ENCODE measurements around the gene DMPK.
"Not testable (repeated sequence)": the region's sequence is repeated elsewhere in the genome, so short reads cannot be mapped to it uniquely, and the experiment has no call there.

Gene DMPK

GRCh38 chr19:45814851-45815480, 32.7 kb upstream of the DMPK start, which contains the start of gene RSPH6A:
TSS of gene RSPH6A (minus strand) at chr19:45815308. CDS start at chr19:45815176, 132 bp downstream.
- DNase-seq: no peak

DNA sequence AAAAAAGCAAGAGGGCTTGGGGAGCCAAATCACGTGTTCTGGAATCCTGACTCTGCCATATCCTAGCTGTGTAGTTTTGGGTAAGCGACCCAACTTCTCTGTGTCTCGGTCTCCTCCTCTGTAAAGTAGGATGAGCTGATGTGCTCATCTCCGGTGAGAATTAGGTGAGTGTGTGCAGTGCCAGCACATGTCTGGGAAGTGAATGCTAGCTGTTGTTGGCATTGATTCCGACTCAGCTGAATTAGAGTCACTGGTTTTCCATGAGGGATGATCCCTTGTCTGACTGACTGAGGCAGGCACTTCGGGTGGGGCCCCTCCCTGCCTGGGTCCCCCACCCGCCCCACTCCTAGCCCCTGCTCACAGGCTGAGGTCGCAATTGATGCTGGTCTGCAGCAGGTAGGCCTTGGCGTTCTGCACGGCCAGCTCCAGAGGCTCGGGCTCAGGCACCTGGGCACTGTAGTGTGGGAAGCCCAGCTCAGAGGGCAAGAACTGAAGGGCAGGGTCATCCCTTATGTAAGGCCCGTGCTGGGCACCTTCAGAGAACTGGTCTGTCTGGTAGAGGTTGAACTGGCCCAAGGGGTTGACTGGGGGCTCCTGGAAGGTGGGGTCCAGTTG, 32.0 kb upstream of the DMPK start:
- no peak for DNase-seq

DNA sequence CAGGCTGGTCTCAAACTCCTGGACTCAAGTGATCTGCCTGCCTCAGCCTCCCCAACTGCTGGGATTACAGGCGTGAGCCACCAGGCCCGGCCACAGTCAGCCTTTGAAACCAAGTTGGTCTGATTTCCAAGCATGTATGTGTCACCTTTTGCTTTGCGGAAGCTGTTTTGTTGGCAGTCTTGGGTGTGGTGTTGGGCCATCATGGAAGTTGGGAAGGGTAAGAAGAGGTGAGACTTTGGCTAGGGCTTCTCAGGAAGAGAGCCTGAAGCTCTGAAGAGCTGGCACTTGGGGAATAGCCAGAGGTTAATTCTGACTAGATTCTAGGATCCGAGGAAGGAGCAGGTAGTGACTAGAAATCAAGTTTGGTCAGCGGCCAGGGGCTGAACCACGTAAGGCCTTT, 30.0 kb upstream of the DMPK start:
- no peak for DNase-seq

GRCh38 chr19:45809643-45810159, 27.4 kb upstream of the DMPK start:
- peak; percentile 68 for DNase-seq

GRCh38 chr19:45805719-45806118, 23.4 kb upstream of the DMPK start:
- DNase-seq: no peak

GRCh38 chr19:45804959-45805230, 22.6 kb upstream of the DMPK start:
- DNase-seq: no peak

DNA sequence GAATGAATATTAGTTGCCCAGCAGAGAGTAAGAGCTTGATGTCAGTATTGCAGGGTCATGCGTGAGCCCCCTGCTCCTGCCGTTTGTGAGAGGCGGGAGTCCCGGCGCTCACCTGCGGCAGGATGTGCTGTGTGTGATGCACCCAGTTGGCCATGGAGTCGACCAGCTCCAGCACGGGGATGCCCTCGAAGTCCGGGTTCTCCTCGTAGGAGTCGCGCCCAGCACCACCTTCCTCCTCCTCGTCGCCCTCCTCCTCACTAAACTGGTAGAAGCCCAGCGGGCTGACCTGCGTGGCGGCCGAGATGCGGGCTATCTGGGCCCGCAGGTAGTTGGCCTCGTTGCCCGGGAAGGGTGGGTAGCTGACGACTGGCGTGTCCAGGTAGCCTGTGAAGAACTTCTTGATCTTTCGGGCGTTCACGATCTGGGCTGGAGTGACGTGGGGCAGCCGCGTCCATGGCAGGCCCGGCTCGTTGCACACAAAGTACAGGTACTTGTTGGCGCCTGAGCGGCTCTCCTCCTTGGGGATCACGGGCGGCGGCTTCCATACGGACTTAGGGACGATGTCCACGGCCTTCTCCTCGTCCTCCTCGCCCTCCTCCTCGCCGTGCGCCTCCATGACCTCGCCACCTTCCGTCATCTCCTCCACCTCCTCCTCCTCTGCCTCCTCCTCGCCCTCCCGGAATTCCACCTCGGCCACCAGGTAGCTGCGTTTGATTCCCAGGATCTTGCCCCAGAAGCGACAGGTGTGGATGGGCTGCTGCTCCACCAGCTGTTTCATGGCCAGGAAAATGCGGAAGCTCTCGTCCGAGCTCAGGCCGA, 22.1 kb upstream of the DMPK start:
- DNase-seq: no peak

- no peak for DNase-seq
Measured at GRCh38 chr19:45801603-45802175, 19.4 kb upstream of the DMPK start.

GRCh38 chr19:45800070-45800553, 17.8 kb upstream of the DMPK start:
- peak; percentile 68 for DNase-seq

- DNase-seq: not testable (repeated sequence)
Measured at GRCh38 chr19:45799541-45799940, 17.3 kb upstream of the DMPK start.

GRCh38 chr19:45798995-45799517, 16.8 kb upstream of the DMPK start:
- DNase-seq: peak; percentile 84

DNA sequence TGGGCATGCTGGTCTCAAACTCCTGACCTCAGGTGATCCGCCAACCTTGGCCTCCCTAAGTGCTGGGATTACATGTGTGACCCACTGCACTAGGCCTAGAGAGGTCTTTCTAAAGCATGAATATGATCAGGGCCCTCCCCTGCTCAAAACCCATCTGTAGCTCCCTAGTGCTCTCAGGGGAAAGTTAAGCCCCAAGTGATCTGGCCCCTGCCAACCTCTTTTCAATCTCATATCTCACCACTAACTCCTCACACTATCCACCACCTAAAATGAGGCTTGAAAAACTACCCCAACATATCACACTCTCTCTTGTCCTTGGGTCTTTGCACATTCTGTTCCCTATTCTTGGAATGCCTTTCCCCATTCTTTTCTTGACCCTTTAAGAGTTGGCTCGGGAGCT, 12.3 kb upstream of the DMPK start:
- DNase-seq: no peak

DNA sequence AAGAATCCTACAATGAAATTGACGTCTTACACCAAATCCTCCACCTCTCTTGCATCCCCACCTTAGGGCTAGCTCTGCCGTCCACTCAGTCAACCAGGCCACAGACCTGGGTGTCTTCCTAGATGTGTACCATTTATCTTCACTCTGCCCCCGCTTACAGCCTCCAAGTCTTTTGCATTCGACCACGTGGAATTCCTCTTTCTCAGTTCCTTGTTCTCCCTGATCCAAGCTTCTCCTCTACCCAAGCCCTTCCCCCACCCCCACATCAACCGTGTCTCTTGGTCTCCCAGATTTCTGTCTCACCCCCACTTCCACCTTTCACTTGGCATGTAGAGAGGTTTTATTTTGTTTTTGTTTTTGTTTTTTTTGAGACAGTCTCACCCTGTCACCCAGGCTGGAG, 11.6 kb upstream of the DMPK start:
- DNase-seq: no peak

DNA sequence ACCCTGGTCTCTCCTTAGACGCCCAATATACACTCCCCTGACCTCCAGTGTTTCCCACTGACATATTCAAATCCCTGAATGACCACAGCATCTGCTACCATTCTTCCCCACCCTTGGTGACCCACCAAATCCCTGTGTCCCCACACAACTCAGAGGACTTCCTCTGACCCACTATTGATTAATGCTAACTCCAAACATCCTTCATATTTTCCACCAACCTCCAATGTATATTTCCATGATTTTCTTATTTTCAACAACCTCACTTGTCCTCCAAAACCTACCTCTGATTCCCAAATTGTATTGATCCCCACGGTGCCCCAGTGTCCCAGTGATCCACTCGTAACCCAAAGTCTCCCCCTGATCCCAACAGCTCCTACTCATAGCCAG, 10.9 kb upstream of the DMPK start:
- DNase-seq: no peak

GRCh38 chr19:45792470-45793177, 10.3 kb upstream of the DMPK start, which contains the start of gene DMWD:
TSS of gene DMWD (minus strand) at chr19:45792845. CDS start at chr19:45792756, 89 bp downstream.
- DNase-seq: peak; percentile 98

GRCh38 chr19:45791744-45792469, 9.6 kb upstream of the DMPK start:
- no peak for DNase-seq

DNA sequence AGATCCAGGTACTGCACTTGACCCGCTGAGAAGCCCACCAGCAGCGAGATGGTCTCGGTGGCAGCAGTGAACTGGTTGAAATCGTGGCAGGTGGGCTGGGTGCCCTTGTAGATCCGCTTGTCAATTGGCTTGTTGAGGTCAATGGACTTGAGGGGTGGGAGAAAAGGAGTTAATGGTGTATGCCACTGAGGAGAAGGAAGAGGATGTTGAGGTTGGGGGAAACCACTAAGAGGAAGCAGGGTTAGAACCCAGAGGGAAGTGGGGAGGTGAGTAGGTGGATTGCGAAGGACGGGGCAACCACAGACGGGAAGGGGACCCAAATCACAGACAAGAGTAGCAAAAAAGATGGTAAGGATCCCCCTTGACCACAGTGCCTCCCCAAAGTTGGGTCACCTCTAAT, 8.7 kb upstream of the DMPK start:
- DNase-seq: no peak

DNA sequence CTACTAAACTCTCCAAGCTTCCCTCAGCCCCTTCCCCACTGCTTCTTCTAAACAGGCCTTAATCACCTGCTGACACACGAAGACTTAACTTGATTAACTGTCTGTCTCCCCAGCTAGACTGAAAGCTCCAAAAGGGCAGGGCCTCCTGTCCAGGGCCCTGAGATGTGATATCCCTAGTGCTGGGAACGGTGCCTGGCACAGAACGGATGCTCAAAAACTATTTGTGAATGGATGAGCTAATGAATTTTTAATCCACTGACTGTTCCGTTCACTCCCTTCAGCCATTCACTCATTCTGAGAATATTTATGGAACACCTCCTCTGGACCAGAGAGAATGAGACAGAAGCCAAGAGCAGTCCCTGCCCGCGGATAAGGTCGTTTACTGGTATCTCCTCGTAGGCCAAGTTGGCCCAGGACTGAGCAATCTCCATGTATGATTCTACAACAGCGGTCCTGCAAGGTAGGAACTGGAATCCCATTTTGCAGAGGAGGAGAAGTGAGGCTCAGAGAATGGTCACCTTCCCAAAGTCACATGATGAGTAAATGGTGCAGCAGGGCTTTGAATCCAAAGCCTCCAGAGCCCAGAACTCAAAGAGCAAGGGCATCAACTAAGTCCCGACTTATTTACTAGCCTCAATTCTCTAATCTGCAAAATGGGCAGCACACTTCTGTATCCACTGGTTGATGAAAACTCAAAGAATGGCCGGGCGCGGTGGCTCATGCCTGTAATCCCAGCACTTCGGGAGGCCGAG, 6.9 kb upstream of the DMPK start:
- no peak for DNase-seq

DNA sequence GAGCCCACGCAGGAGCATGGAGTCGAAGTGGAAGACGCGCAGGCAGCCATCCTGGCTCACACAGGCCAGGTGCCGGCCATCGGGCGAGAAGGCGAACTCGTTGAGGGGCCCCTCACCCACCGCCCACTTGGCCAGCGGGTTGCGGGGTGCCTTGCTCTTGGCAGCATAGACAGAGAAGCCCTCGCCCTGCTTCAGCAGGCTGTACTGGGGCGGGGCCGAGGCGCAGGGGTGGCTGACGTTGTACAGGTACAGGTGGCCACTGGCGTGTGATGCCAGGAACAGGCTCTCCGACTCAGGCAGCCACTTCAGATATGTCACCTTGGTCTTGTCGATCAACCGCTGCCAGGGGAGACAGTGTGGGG, 4.2 kb upstream of the DMPK start:
- no peak for DNase-seq

DNA sequence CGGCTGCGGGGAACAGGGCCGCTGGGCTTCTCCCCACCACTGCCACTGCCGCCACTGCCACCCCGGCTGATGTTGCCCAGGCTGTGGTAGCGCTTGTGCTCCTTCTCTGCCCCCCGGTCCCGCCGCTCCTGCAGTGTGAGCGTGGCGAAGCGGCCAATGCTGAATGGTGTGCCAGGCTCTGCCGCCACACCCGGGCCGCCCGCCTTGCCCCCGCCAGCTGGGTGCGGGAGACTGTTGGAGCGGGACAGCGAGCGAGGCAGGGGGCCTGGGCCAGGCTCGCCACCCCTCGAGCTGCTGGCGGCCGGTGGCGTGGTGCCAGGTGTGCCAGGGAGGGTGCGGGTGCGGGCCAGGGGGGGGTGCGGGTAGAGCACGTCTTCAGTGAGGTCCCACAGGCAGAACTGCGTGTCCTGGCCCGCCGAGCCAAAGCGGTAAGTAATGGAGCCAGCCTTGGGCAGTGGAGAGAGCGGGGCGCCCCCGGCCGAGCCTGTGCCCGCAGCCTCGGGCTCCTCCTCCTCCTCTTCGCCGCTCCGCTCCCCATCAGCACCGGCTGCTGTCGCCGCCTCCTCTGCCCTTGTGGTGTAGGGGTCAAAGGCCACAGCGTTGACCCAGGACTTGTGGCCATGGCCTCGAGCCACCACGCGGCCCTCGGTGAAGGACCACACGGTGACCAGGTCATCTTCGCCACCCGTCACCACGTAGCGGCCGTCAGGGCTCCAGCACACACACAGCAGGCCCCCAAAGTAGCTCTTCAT, 3.7 kb upstream of the DMPK start:
- DNase-seq: no peak

Measured in EL (cell line).